GM12865 (cell line): ENCODE data around the gene ABCC8.

Experiments used
- DNase-seq: peaks from one replicate; pipeline ENCODE4 v3.0.0; 2010; ENCODE audit warnings: low read depth
- H3K4me3 ChIP-seq: 2 replicates; pipeline ENCODE4 v1.5.1; 2011; ENCODE audit warnings: mild to moderate bottlenecking, low read depth, low read length, control low read depth
- CTCF ChIP-seq: IDR thresholded peaks from 2 replicates; pipeline ENCODE4 v1.5.1; 2011; ENCODE audit warnings: low read length, control low read depth, low read depth, inconsistent platforms; ENCODE audit not compliant: insufficient read depth; ENCODE audit errors: missing control alignments

ABCC8 gene

GRCh38 chr11:17486646-17487045 is 10.0 kb upstream of the ABCC8 start:
- no peak for DNase-seq
- H3K4me3 ChIP-seq = no peak overlapping the region
- TF ChIP-seq CTCF = no peak

GRCh38 chr11:17483505-17483904 is 6.9 kb upstream of the ABCC8 start:
- no peak for TF ChIP-seq CTCF
- no peak for DNase-seq
- no peak overlapping the region for H3K4me3 ChIP-seq

GRCh38 chr11:17481905-17482304 is 5.3 kb upstream of the ABCC8 start:
- H3K4me3 ChIP-seq = no peak overlapping the region
- no peak for DNase-seq
- no peak for TF ChIP-seq CTCF

GRCh38 chr11:17479284-17480214 is 2.9 kb upstream of the ABCC8 start:
- no peak for TF ChIP-seq CTCF
- DNase-seq = no peak
- H3K4me3 ChIP-seq = no peak overlapping the region

- no peak for TF ChIP-seq CTCF
- DNase-seq = no peak
- no peak overlapping the region for H3K4me3 ChIP-seq
These were observed 1.4 kb upstream of the ABCC8 start for GRCh38 chr11:17478070-17478469.

GRCh38 chr11:17477361-17477760 is 716 bp upstream of the ABCC8 start:
- no peak overlapping the region for H3K4me3 ChIP-seq
- TF ChIP-seq CTCF = no peak
- DNase-seq = no peak

- no peak for TF ChIP-seq CTCF
- no peak overlapping the region for H3K4me3 ChIP-seq
- DNase-seq = no peak
These were observed 364 bp upstream of the ABCC8 start for GRCh38 chr11:17477084-17477333.
